GM21390 (cell line): ENCODE data around the gene NCAPD2.
A peak's percentile ranks its signal among the peaks of the same experiment; 100 is the strongest.
"Not testable (repeated sequence)": the region's sequence is repeated elsewhere in the genome, so short reads cannot be mapped to it uniquely, and the experiment has no call there.

Experiments used
- ATAC-seq: cut with Tn5 transposase; IDR thresholded peaks from one replicate; pipeline ENCODE4 v1.9.1; 2021; ENCODE audit not compliant: unreplicated experiment

NCAPD2 gene

DNA sequence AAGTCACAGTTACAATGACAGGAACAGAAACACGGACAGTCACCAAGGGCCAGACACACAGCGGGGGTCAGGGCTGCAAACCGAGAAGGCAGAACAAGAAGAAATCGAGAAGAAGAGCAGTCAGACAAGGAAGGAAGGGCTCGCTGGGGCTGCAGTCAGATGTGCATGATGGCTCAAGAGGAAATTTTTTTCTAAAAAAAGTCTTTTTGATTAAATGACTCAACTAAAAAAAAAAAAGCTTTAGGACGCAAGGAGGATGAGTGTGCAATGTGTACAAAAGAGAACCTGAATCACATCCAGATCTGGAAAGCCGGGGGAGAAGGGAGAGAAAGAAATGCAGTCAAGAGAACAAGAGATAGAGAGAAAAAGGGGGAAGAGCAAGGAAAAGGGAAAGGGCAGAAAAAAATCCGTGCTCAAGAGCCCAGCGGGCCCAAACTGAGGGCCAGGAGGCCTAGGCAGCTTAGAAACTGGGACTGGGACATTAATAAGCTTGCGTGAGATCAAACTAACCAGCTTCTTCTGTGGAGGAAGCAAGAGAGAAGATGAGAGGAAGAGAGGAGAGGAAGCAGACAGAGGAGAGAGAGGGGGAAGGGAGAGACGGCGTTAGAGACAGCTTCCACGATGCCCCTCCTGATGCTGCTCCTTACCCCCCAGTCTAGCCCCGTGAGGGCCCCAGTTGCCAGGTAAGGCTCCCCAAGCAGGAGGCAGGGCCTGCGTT is 55.2 kb downstream of the NCAPD2 start:
- no peak for ATAC-seq

DNA sequence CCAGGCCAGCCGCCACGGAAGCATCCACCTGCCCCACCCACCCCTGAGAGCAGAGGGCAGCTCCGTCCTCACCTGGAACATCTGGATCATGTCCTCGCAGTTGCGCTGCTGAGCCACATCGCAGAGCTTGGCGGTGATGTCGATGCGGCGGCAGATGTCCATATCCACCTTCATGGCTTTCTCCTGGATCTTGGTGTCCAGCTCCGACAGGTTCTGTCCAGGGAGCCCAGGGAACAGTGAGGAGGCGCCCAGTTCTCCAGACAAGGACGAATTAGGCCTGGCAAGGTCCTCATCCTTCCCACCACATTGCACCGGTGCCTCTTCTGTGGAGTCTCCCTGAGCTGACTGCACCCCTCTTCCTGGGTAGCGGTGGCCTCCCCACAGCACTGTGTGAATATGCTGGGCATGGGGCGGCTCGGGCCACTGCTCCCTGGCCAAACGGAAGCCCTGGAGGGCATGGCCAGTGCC is 55.8 kb downstream of the NCAPD2 start:
- no peak for ATAC-seq

DNA sequence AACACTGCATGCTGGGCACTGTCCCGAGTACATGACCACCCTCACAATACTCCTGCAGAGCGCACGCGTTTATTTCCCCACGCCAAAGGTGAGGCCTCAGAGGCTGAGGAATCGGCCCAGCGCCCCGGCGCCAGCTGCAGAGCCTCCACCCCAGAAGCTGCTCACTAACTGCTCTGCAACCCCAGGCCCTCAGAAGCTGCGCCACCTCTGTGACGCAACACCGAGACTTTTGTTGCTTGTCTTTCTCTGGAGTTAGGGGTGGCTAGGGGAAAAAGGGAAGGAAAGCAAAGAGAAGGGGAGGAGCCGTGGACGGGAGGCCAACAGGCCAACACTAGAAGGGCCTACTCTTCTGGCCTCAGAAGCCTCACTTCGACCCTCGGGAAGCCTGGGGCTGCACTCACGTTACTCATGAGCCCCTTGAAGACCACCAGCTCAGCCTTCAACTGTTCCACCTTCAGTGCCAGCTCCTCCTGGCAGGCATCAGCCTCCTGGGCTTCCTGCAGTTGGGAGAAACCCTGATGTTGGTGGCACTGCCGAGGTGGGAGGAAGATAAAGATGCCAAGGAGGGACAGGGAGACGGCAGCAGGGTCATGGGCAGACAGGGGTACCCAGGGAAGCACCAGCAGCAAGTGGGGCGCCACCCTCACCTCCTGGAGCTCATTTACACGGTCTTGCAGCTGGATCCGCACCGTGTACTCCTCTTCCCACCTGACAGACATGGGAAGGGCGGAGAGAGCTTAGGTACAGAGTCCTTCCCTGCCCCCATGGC is 56.6 kb downstream of the NCAPD2 start:
- ATAC-seq: no peak

DNA sequence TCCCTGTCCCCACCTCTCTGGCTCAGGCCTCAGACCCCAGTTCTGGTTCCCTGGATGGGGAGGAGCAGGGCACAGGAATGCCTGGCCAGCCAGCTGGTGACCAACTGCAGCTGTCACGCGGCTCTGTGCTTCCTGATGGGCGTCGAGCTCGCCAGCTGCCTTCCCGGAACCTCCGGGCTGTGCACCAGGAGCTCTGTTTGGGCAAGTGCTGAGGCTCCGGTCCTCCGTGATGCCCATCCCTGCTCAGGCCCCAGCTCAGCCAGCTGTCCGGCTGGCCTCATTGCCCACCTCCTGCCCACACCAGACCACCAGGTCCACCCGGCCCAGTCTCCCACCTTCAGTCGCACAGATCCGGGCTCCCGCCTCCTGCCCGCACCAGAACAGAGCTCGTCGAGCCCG is 57.2 kb downstream of the NCAPD2 start:
- no peak for ATAC-seq

DNA sequence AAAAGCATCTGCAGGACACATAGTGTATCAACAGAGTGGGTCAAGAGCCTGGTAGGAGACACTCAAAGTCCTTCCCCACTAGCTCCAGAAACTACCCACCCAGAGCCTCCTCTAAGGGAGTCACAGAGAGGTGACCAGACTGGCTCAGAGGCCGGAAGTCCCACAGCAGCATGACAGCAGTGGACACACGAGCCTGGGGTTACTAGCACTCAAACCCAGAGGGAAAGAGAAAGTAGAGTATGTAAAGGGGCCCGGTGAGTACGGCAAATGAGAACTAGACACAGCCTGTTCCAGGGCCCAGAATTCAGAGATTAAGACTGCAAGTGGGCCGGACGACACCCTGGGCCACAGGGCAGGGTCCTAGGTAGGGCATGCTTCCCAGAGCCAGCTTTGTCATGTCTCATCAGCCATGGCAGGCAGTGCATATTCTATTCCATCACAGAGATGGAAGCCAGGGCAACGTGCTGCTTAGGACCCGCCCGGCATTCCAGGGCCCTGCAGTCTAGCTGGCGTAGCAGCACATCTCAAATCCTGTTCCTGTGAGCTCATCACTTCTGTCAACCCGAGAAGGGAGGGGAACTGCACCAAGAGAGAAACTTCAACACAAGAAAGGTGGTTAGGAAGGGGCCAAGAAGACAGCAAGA is 57.7 kb downstream of the NCAPD2 start:
- no peak for ATAC-seq

DNA sequence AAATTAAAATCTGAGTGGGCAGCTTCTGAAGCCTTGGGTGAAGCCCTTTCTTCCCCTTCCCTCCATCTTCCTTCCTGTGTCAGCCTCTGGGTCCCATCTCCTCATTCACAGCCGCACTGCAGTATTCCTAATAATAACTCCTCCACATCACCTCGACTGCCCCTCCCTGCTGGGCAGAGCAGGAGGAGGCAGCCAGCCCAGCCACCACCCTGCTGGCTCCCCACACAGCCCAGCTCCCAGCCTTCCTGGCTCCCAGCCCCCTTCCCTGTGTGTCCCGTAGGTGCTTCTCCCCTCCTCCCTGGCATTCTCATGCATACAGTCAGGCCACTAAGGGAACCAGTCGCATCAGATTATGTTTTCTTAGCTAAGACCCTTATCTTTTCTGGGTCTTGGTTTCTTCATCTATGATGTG is 58.2 kb downstream of the NCAPD2 start:
- no peak for ATAC-seq

DNA sequence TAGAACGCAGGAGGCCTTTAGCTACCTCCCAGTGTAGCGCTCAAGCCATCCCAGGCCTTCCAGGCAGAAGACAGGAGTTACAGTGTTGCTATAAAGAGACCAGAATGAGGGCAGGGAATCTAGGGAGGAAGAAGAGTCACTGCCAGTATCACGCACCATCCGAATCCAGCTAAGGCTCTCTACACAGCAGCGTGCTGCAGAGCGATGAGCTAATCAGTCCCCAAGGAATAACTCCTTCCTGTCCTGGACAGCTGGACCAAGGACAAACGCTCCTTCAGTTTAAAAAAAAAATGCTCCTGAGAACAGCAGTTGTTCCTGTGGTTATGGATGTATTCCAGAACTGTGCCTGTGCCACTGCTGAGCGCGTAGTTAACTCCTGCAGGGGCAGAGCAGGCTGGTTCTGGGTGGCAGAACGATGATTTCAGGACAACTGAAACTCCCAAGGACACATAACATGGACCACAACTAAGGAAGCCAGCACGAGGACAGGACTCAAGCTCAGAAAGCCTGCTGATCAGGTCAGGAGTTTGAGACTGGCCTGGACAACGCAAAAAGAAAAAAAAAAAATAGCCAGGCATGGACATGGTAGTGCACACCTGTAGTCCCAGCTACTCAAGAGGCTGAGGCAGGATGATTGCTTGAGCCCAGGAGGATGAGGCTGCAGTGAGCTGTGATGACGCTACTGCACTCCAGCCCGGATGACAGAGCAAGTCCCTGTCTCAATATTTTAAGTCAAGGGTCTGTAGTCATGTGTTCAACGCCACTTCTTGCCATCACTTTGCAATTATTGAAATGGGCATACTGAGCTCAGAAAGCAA is 59.4 kb downstream of the NCAPD2 start:
- ATAC-seq: no peak

DNA sequence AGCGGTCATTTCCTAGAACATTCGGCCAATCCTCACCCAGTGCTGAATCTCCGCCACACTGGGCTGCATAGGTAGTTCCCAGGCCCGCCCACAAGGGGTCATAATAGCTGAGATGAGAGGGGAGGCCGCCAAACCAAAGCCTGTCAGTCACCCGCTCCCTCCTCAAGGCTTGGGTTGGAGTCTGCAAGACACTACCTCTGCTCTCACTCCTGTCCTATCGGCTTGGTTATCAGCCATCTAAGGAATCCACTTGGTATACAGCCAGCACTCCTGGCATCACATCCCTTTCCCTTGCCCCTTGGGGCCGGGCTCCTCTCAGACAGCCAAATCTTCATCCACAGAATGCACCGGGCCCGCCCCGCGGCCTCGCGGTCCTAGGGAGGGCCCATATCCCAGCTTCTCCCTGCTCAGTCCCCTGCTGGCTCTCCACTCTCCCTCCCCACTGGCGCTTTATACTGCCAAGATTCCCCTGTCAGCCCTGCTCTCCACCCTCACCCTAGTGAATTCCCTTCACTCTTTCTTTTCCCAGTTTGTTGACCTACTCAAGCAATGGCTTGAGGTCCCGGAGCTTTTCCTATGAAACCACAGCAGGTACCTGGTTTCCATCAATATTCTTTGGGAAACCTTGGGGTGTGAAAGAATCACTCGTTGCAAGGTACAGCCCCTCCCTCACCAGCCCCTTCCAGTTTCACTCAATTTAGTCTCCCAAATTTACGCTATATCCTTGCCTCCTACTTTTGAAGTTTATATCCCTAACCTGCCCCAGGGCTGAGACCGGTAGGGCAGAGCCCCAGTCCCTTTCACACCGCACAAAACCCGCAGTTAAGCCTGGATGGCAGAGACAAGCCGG is 60.5 kb downstream of the NCAPD2 start:
- ATAC-seq: peak; percentile 55

DNA sequence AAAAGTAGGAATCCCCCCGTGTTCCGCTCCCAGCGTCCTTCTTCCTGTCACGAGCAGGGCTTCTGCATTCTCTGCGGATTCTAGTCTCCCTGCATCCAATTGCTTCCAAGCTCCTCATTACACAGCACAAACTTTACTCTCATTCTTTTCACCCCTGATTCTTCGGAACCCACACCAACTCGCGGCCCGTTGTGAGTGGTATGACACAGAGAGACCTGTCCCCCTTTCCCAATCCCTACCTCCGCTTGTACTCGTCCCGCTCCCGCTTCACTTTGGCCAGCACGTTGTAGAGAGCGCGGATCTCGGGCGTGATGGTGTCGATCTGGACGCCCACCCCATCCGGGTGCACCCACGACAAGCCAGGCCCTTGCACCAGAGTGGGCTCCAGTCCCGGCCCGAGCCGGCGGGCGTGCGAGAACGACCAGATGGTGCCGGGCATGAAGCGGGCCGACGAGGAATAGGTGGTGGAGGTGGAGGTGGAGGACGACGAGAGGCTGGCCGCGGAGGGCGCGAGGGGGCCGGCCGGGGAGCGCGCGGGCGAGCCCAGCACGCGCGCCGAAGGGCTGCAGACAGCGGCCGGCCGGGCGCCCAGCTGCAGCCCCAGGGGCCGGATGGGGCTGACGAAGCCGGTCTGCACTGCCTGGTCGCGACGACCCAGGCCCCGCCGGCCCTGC is 61.3 kb downstream of the NCAPD2 start:
- ATAC-seq: peak; percentile 13

DNA sequence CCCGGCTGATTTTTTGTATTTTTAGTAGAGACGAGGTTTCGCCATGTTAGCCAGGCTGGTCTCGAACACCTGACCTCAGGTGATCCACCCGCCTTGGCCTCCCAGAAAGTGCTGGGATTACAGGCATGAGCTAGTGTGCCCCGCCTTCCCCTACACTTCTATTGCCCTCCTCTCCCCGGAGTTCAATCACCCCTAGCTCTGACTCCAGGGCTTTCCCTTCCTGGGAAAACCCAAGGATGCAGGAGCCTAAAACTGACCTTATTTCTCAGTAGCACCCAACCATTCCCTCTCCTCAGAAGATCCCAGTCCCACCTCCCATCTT is 62.6 kb downstream of the NCAPD2 start:
- not testable (repeated sequence) for ATAC-seq

DNA sequence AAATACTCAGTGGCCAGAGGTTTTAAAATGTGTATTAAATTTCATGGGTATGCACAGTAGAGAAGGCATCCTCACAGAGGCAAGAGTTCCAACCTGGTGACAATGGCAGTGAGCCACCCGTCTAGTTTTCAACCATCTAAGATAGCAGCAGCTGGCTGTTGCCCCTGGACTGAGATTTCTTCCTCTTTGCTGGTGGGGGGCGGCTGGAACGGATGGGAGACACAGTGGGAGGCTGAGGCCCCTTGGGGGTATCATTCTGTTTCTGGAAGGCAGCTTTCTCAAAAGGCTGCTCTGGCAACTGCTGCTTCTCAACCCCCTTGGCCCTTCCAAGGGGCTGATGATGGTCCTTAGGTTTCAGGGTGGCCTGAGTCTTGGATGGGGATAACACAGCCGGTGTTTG is 63.0 kb downstream of the NCAPD2 start:
- no peak for ATAC-seq

DNA sequence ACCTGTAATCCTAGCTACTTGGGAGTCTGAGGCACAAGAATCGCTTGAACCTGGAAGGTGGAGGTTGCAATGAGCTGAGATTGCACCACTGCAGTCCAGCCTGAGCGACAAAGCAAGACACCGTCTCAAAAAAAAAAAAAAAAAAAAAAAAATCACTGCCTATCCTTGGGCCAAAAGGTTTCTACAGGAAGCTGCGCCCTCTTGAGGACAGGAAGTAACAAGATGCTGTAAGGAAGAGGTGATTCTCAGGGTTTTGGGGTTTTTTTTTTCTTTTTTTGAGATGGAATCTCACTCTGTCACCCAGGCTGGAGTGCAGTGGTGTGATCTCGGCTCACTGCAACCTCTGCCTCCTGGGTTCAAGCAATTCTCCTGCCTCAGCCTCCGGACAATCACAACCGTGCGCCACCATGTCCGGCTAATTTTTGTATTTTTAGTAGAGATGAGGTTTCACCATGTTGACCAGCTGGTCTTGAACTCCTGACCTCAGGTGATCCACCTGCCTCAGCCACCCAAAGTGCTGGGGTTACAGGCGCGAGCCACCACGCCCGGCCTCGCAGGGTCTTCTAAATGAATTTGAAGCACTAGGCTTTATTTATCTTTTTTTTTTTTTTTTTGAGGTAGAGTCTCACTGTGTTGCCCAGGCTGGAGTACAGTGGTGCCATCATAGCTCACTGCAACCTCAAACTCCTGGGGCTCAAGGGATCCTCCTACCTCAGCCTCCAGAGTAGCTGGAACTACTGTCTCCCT is 64.3 kb downstream of the NCAPD2 start:
- ATAC-seq: not testable (repeated sequence)

DNA sequence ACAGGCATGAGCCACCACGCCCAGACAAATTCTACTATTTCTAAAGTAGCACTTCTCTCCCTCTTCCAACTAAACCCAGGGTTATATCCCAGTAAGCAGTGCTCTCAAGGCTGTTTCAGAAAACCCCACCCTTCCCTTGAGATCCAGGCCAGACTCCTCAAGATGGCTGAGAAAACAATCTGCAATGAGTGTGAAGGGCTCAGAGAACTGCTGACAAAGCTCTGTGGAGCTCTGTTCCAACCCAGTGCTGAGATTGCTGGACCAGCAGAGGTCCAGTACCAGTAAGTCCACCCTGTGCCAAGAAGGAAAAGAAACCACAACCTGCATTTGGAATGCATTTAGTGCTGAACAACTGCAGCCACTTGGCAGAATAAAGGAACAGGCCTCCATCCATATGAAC is 65.6 kb downstream of the NCAPD2 start:
- ATAC-seq: no peak

DNA sequence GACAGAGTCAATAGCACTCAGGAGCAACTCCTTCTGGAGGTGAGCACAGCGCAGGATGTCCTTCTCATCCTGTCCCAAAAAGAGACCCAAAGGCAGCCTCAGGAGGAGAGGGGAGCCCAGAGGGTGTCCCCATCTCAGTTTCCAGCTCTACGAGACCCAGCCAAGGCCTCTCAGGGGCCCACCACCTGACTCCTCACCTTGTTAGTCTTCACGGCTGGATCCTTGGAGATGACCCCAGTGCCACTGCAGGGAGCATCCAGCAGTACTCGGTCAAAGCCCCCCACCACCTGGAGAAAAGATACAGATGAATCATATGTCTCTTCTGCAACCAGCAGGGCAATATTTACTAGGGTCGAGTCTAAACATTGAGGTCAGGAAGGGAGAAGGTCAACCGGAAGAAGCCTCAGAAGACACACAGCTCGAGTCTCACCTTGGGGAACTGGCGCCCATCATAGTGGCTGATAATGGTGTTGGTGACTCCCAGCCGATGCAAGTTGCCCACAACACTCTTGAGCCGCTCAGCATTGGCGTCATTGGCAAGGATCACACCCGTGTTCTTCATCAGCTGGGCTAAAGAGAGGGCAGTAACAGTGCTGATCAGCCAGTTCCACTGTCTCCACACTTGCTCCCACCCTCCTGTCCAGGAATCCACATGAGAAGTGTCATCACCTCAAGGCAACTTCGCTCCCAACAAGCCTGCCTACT is 66.8 kb downstream of the NCAPD2 start:
- no peak for ATAC-seq

DNA sequence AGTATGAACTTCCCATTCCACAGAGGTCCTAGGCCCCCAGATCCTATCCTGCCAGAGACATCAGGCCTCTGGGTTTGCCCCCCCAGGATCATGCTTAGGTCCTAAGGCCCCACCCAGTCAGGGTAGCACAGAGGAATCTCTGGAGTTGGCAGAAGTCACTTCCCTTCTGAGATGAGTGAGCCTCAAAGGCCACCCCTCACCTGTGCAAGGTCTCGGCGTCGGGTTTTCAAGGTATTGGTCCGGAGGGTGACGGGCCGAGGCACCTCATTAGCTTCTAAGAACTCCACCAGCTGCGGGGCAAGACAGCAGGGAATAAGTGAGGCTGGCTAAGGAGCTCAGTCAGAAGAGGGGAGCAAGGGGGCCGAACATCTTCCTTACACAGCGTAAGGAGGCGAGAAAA is 69.0 kb downstream of the NCAPD2 start:
- no peak for ATAC-seq

DNA sequence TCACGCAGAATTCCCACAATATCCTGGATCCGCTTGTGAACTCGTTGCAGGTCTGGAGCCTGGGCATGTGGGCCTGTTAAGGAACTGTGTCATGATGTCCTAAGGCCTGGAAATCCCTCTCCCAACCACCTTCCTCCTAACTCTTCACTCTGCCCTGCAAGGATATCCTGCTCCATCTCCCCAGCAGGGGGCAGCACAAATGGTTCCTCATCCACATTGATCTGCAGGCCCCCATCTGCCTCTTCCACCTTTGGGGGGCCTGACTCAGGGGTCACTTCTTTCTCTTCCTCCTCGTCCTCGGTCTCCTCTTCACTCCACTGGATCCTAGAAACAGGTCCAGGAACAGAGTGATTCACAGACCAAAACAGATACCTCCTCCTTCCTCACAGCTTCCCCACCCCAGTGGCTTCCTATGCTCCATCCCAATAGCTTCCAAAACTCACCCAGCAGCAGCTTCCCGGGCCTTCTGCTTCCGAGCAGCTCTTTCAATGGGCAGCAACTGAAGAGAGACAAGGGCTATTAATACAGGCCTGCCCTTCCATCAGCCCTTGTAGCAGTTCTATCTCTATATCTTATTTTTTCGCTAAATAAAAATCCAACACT is 69.6 kb downstream of the NCAPD2 start:
- no peak for ATAC-seq

DNA sequence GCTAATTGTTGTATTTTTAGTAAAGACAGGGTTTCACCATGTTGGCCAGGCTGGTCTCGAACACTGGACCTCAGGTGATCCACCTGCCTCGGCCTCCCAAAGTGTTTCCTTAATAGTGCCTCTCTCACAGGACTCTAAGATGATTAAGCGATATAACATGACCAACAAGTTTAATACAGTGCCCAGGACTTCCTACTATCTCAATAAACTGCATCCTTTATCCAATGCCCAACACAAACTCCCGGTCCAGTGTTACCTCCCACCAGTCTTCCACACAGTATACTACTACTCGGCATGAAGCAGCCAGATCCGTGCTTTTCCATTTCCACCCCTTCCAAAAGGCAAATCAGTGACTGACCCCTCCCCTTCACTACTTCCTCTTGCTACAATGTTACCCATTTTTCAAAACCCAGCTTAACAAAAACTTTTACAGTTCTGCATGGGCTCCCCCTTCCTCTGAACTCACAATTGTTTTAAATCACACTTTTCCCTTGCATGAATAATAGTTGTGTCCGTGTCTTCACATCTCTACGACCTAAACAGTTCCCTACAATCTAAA is 73.3 kb downstream of the NCAPD2 start:
- no peak for ATAC-seq

DNA sequence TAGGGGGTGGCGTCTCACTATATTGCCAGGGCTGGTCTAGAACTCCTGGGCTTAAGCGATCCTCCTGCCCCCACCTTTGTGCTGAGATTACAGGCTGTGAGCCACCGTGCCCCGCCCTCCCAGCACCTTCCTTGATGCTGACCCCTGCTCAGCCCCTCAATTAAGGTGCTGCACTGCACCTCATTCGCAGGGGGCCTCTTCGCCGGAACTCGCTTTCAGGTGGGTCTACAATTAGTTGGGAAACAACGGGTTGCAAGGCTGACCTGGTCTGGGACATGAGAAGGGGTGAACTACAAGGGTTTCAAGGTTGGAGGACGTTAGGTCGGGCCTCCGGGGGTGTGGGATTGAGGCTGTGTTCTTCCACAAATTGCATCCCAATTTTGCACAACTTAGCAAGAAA is 75.4 kb downstream of the NCAPD2 start:
- no peak for ATAC-seq
